ENCODE results near the gene FGFBP3. TPM values are rescaled to one million over a fixed set of nuclear protein-coding genes. Genes with fewer than 3 reads are reported as not detected.

Gene FGFBP3
- total and polyA plus RNA-seq, 2 experiments from 2014 or later: 65.7 to 73.9 TPM

DNA sequence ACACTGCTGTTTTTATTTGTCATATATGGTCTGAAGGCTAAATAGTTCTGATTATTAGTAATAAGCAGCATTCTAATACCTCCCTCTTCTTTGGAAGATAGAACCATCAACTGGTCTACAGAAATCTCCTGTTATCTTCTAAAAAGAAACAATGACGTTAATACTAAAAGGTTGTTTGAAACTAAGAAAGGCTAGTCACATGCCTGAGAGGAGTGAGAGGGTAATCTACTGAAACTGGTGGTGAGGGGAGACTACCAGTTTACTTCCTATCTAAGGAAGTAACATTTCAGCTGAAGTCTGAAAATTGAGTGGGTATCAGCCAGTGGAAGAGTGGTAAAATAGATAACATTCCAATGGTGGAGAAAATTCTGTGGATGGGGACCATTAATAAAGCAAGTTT lies 48.4 kb downstream of the FGFBP3 start (continued):
- no peak for TF ChIP-seq EZH2phosphoT487 (IDR thresholded peaks at IDR 0.05; ENCODE audit: unreplicated experiment)
- TF ChIP-seq, protein P1, sequence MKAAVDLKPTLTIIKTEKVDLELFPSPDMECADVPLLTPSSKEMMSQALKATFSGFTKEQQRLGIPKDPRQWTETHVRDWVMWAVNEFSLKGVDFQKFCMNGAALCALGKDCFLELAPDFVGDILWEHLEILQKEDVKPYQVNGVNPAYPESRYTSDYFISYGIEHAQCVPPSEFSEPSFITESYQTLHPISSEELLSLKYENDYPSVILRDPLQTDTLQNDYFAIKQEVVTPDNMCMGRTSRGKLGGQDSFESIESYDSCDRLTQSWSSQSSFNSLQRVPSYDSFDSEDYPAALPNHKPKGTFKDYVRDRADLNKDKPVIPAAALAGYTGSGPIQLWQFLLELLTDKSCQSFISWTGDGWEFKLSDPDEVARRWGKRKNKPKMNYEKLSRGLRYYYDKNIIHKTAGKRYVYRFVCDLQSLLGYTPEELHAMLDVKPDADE (IDR thresholded peaks at IDR 0.05): no peak
- no peak for TF ChIP-seq STAT1 (IDR thresholded peaks at IDR 0.05; ENCODE audit: unreplicated experiment)
- TF ChIP-seq POLR2AphosphoS5 (IDR thresholded peaks at IDR 0.05; ENCODE audit: low read depth): no peak
- TF ChIP-seq, protein P2, sequence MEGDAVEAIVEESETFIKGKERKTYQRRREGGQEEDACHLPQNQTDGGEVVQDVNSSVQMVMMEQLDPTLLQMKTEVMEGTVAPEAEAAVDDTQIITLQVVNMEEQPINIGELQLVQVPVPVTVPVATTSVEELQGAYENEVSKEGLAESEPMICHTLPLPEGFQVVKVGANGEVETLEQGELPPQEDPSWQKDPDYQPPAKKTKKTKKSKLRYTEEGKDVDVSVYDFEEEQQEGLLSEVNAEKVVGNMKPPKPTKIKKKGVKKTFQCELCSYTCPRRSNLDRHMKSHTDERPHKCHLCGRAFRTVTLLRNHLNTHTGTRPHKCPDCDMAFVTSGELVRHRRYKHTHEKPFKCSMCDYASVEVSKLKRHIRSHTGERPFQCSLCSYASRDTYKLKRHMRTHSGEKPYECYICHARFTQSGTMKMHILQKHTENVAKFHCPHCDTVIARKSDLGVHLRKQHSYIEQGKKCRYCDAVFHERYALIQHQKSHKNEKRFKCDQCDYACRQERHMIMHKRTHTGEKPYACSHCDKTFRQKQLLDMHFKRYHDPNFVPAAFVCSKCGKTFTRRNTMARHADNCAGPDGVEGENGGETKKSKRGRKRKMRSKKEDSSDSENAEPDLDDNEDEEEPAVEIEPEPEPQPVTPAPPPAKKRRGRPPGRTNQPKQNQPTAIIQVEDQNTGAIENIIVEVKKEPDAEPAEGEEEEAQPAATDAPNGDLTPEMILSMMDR (conservative IDR thresholded peaks at IDR 0.05; ENCODE audit: low read depth in 2 of 2): no peak
- TF ChIP-seq, protein P3, sequence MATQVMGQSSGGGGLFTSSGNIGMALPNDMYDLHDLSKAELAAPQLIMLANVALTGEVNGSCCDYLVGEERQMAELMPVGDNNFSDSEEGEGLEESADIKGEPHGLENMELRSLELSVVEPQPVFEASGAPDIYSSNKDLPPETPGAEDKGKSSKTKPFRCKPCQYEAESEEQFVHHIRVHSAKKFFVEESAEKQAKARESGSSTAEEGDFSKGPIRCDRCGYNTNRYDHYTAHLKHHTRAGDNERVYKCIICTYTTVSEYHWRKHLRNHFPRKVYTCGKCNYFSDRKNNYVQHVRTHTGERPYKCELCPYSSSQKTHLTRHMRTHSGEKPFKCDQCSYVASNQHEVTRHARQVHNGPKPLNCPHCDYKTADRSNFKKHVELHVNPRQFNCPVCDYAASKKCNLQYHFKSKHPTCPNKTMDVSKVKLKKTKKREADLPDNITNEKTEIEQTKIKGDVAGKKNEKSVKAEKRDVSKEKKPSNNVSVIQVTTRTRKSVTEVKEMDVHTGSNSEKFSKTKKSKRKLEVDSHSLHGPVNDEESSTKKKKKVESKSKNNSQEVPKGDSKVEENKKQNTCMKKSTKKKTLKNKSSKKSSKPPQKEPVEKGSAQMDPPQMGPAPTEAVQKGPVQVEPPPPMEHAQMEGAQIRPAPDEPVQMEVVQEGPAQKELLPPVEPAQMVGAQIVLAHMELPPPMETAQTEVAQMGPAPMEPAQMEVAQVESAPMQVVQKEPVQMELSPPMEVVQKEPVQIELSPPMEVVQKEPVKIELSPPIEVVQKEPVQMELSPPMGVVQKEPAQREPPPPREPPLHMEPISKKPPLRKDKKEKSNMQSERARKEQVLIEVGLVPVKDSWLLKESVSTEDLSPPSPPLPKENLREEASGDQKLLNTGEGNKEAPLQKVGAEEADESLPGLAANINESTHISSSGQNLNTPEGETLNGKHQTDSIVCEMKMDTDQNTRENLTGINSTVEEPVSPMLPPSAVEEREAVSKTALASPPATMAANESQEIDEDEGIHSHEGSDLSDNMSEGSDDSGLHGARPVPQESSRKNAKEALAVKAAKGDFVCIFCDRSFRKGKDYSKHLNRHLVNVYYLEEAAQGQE (IDR thresholded peaks at IDR 0.05; ENCODE audit: unreplicated experiment): no peak

DNA sequence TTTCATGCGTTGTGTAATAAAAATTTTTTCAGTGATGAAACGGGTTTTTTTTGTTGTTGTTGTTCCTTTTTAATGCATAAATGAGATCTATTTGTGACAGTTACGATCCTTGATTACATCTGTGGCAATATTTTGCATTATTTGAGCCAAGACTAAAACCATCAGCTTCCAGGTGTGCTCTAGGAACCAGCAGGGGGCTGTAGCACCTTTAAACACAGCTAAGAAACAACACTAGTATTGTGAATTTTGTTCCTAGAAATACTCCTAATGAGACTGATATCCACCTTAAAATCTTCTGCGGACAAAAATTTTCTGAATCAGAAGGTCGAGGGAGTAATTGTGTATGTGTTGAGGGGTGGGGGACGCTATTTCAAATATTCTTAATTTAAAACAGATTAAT lies 52.6 kb downstream of the FGFBP3 start:
- Mint-ChIP-seq H3K9me3 (no peaks in the 10 kb centered on the region), H3K4me3 (no peak overlapping the region), H3K27me3 (ENCODE audit: insufficient read depth, low read depth, poor library complexity) (no peaks in the 10 kb centered on the region), H3K36me3 (ENCODE audit: low read depth) (peaks cover 71% of the 10 kb centered on the region), H3K27ac (peak overlapping the region; percentile 19; the same call in 1 of the 2 replicates), H3K4me1 (peaks cover 2% of the 10 kb centered on the region; the same call in 2 of the 3 replicates)
- Histone ChIP-seq H3K27me3 (ENCODE audit: insufficient read depth) (no peaks in the 10 kb centered on the region), H3K4me2 (no peak overlapping the region), H3K4me3 (no peak overlapping the region), H3K27ac (ENCODE audit: low read depth) (peak overlapping the region; percentile 3; the same call in 1 of the 2 replicates), H3K4me1 (ENCODE audit: insufficient read depth) (no peaks in the 10 kb centered on the region), H3K36me3 (ENCODE audit: insufficient read depth) (peaks cover 41% of the 10 kb centered on the region), H3K79me2 (replicated peaks; ENCODE audit: insufficient read depth) (no peaks in the 10 kb centered on the region), H4K20me1 (replicated peaks; ENCODE audit: insufficient read depth) (no peaks in the 10 kb centered on the region), H2AFZ (no peak overlapping the region), H3F3A (replicated peaks; ENCODE audit: low read depth) (no peaks in the 10 kb centered on the region; the same call in 1 of the 2 replicates), H3K9me2 (ENCODE audit: insufficient read depth) (no peaks in the 10 kb centered on the region)
- ATAC-seq (peak; percentile 32; the same call in 2 of the 3 replicates), DNase-seq (ENCODE audit: low spot score) (peak; percentile 62)
- TF ChIP-seq, protein P2 (conservative IDR thresholded peaks at IDR 0.05; ENCODE audit: low read depth in 2 of 2): peak; percentile 69 to 71
- no peak for TF ChIP-seq POLR2AphosphoS5 (IDR thresholded peaks at IDR 0.05; ENCODE audit: low read depth)

Small RNA genes within 50 kb of the gene (small RNA-seq; reads per million reads assigned to genes)
- not detected for gene AL359198.2 (ENCODE audit: low replicate concordance)

Other genes starting within 250 kb of the FGFBP3 start
- 82.4 and 85.5 TPM in 2 replicates for gene TNKS2, start 111.1 kb downstream of the FGFBP3 start, total RNA-seq (2014; rRNA removed; shearing (Covaris generic))
- gene TNKS2, start 111.1 kb downstream of the FGFBP3 start, polyA plus RNA-seq (2016; fragmentation: Nextera tagmentation; extraction: Ambion mirVana): 21.3 and 23.5 TPM in 2 replicates
- 47.3 and 55.7 TPM in 2 replicates for gene BTAF1, start 14.3 kb upstream of the FGFBP3 start, total RNA-seq (2014; rRNA removed; shearing (Covaris generic))
- 19.0 and 30.4 TPM in 2 replicates for gene BTAF1, start 14.3 kb upstream of the FGFBP3 start, polyA plus RNA-seq (2016; fragmentation: Nextera tagmentation; extraction: Ambion mirVana)

Measured in GM23338 (cell line).